Tibial nerve (tissue), 4 donors: ENCODE measurements around the gene C1QTNF9. TPM values are rescaled to one million over a fixed set of nuclear protein-coding genes. Genes with fewer than 3 reads are reported as not detected.
"Not testable (repeated sequence)": the region's sequence is repeated elsewhere in the genome, so short reads cannot be mapped to it uniquely, and the experiment has no call there.

Experiments used
- DNase-seq, 2 donors: peaks; one replicate each; pipeline ENCODE4 v3.0.0-alpha.2; 2019; ENCODE audit warnings: low spot score in 2 of 2
- H3K27ac ChIP-seq, 4 donors: fragments of 200-600 bp; sonication (generic) in 3 of 4; one replicate each; pipeline ENCODE4 v1.5.1; 2017 to 2019; ENCODE audit warnings: mild to moderate bottlenecking in 1 of 4
- H3K27me3 ChIP-seq, 2 donors: fragments of 200-600 bp; sonication (generic) in 1 of 2; one replicate each; pipeline versions ENCODE4 v1.5.1 to v1.6.0; 2017 to 2019
- H3K36me3 ChIP-seq, 3 donors: fragments of 200-600 bp; sonication (generic); one replicate each; pipeline ENCODE4 v1.5.1; 2018 to 2019
- H3K4me1 ChIP-seq, 4 donors: fragments of 200-600 bp; sonication (generic) in 3 of 4; one replicate each; pipeline ENCODE4 v1.5.1; 2017 to 2019
- H3K4me3 ChIP-seq, 4 donors: fragments of 200-600 bp; sonication (generic) in 3 of 4; one replicate each; pipeline ENCODE4 v1.5.1; 2017 to 2019; ENCODE audit warnings: mild to moderate bottlenecking in 1 of 4, moderate library complexity in 1 of 4
- H3K9me3 ChIP-seq, 4 donors: fragments of 200-600 bp; sonication (generic) in 3 of 4; one replicate each; pipeline ENCODE4 v1.5.1; 2017 to 2019
- CTCF ChIP-seq, 5 experiments: fragments of 200-600 bp in 3 of 5; fragments of 450-650 bp in 2 of 5; sonication (generic) in 3 of 5; IDR thresholded peaks; one replicate each; pipeline ENCODE4 v1.5.1; 2016 to 2019; ENCODE audit warnings: antibody characterized with exemption in 5 of 5, mild to moderate bottlenecking in 3 of 5, moderate library complexity in 2 of 5
- EP300 ChIP-seq, 2 donors: sonication (generic); formaldehyde crosslinking; IDR thresholded peaks; one replicate each; pipeline ENCODE4 v1.6.1; 2017; ENCODE audit warnings: antibody characterized with exemption in 2 of 2, mild to moderate bottlenecking in 1 of 2
- POLR2A ChIP-seq, 2 donors: fragments of 450-650 bp; IDR thresholded peaks; one replicate each; pipeline ENCODE4 v1.6.1; 2017; ENCODE audit warnings: antibody characterized with exemption in 2 of 2, mild to moderate bottlenecking in 2 of 2, moderate library complexity in 2 of 2
- WGBS, 2 donors: methylation state at CpG; one replicate each; pipeline ENCODE4 v1.1.5; 2018; 5-methylcytosine and 5-hydroxymethylcytosine counted together
- total RNA-seq, 4 donors: library from RNA; depleted of rRNA; stranded (reverse); fragments of >200 nt; gene quantifications; one replicate each; pipeline ENCODE4 v1.1.0, GENCODE V29; 2016

The C1QTNF9 gene
- 1 to 10 TPM in 1 of 4 donors, under 1 TPM in 1, not detected in 2; 0.63 to 5.9 TPM for total RNA-seq

GRCh38 chr13:24309300-24309699, at the start of gene C1QTNF9:
TSS of gene C1QTNF9 (plus strand) at chr13:24309580. CDS start at chr13:24316004, 6,424 bp downstream.
- H3K4me3 ChIP-seq, H3K9me3 ChIP-seq, H3K27ac ChIP-seq, H3K4me1 ChIP-seq, DNase-seq, H3K27me3 ChIP-seq: not testable (repeated sequence)
- WGBS, 2 donors: 64 to 76% methylated on average over 2 of the region's 2 CpGs
- H3K36me3 ChIP-seq: peaks cover 0 to 18% (median 0%) of the 10 kb centered on the region in 3 donors

- peaks cover 0 to 32% (median 6%) of the 10 kb centered on the region in 4 donors for H3K4me1 ChIP-seq
- peak overlapping the region in 1 of 4 donors; percentile 17 for H3K27ac ChIP-seq
- no peaks in the 10 kb centered on the region for H3K36me3 ChIP-seq
- no peaks in the 10 kb centered on the region for H3K9me3 ChIP-seq
- no peaks in the 10 kb centered on the region for H3K27me3 ChIP-seq
- H3K4me3 ChIP-seq: no peak overlapping the region
- no peak for TF ChIP-seq EP300 (IDR thresholded peaks at IDR 0.05)
- no peak for TF ChIP-seq POLR2A (IDR thresholded peaks at IDR 0.05)
- TF ChIP-seq CTCF (IDR thresholded peaks at IDR 0.05): no peak
- DNase-seq: no peak
- 54 to 55% methylated on average over 3 of the region's 3 CpGs for WGBS, 2 donors
Measured at GRCh38 chr13:24261566-24261965, 47.8 kb upstream of the C1QTNF9 start.

GRCh38 chr13:24263632-24264031, 45.7 kb upstream of the C1QTNF9 start:
- Histone ChIP-seq H3K27me3 (no peaks in the 10 kb centered on the region), H3K4me3 (no peak overlapping the region), H3K4me1 (peaks cover 0 to 50% (median 15%) of the 10 kb centered on the region in 4 donors), H3K27ac (peak overlapping the region; percentile 3 to 57 (median 40)), H3K9me3 (no peaks in the 10 kb centered on the region), H3K36me3 (no peaks in the 10 kb centered on the region)
- no peak for DNase-seq
- 22 to 27% methylated on average over 4 of the region's 4 CpGs for WGBS, 2 donors
- TF ChIP-seq CTCF (IDR thresholded peaks at IDR 0.05) (no peak), EP300 (IDR thresholded peaks at IDR 0.05) (no peak), POLR2A (IDR thresholded peaks at IDR 0.05) (no peak)

GRCh38 chr13:24264976-24265375, 44.4 kb upstream of the C1QTNF9 start:
- Histone ChIP-seq H3K36me3 (no peaks in the 10 kb centered on the region), H3K4me3 (no peak overlapping the region), H3K27ac (peak overlapping the region in 3 of 4 donors; percentile 21 to 57 (median 37)), H3K4me1 (peaks cover 0 to 58% (median 18%) of the 10 kb centered on the region in 4 donors), H3K27me3 (no peaks in the 10 kb centered on the region), H3K9me3 (no peaks in the 10 kb centered on the region)
- TF ChIP-seq EP300 (IDR thresholded peaks at IDR 0.05) (no peak), CTCF (IDR thresholded peaks at IDR 0.05) (no peak), POLR2A (IDR thresholded peaks at IDR 0.05) (no peak)
- DNase-seq: no peak
- WGBS, 2 donors: 86 to 87% methylated on average over 8 of the region's 8 CpGs

- TF ChIP-seq POLR2A (IDR thresholded peaks at IDR 0.05): no peak
- TF ChIP-seq CTCF (IDR thresholded peaks at IDR 0.05): no peak
- TF ChIP-seq EP300 (IDR thresholded peaks at IDR 0.05): no peak
- WGBS, 2 donors: 97 to 98% methylated on average over 3 of the region's 3 CpGs
- H3K9me3 ChIP-seq: no peaks in the 10 kb centered on the region
- DNase-seq: no peak
- H3K4me3 ChIP-seq: no peak overlapping the region
- H3K27me3 ChIP-seq: no peaks in the 10 kb centered on the region
- H3K36me3 ChIP-seq: no peaks in the 10 kb centered on the region
- peak overlapping the region in 2 of 4 donors; percentile 21 to 37 for H3K27ac ChIP-seq
- H3K4me1 ChIP-seq: peaks cover 0 to 63% (median 23%) of the 10 kb centered on the region in 4 donors
Measured at GRCh38 chr13:24265453-24265852, 43.9 kb upstream of the C1QTNF9 start.

GRCh38 chr13:24267274-24267673, 42.1 kb upstream of the C1QTNF9 start:
- 6 to 12% methylated on average over 3 of the region's 3 CpGs for WGBS, 2 donors
- Histone ChIP-seq H3K9me3 (no peaks in the 10 kb centered on the region), H3K27ac (peak overlapping the region; percentile 9 to 85 (median 55)), H3K36me3 (no peaks in the 10 kb centered on the region), H3K27me3 (no peaks in the 10 kb centered on the region), H3K4me3 (peak overlapping the region; percentile 4 to 24 (median 17)), H3K4me1 (peaks cover 0 to 70% (median 39%) of the 10 kb centered on the region in 4 donors)
- no peak for DNase-seq
- TF ChIP-seq CTCF (IDR thresholded peaks at IDR 0.05) (no peak), EP300 (IDR thresholded peaks at IDR 0.05) (no peak), POLR2A (IDR thresholded peaks at IDR 0.05) (no peak)
